Left lung (tissue), 10 donors: ENCODE data around the gene PSMD11. TPM values are rescaled to one million over a fixed set of nuclear protein-coding genes. Genes with fewer than 3 reads are reported as not detected.

Source experiments
- ATAC-seq: fragments of 200-7000 bp; cut with Tn5 transposase; one replicate; pipeline ENCODE4 v1.9.1; 2020; ENCODE audit warnings: moderate library complexity
- DNase-seq, 4 donors: peaks; one replicate each; pipeline ENCODE4 v3.0.0-alpha.2; 2013 to 2020
- H3K27ac ChIP-seq, 2 donors: fragments of 200-600 bp; sonication (generic) in 1 of 2; one replicate each; pipeline versions ENCODE4 v1.5.0 to v1.8.0; 2020 to 2021
- H3K27me3 ChIP-seq, 2 donors: fragments of 200-600 bp; sonication (generic) in 1 of 2; one replicate each; pipeline versions ENCODE4 v1.5.0 to v1.8.0; 2020 to 2021
- H3K36me3 ChIP-seq, 2 donors: fragments of 200-600 bp; sonication (generic) in 1 of 2; one replicate each; pipeline versions ENCODE4 v1.5.0 to v1.8.0; 2020 to 2021
- H3K4me1 ChIP-seq, 2 donors: fragments of 200-600 bp; one replicate each; pipeline ENCODE4 v1.8.0; 2021
- H3K4me3 ChIP-seq, 2 donors: fragments of 200-600 bp; sonication (generic) in 1 of 2; one replicate each; pipeline versions ENCODE4 v1.5.0 to v1.8.0; 2020 to 2021; ENCODE audit warnings: mild to moderate bottlenecking in 1 of 2
- H3K9me3 ChIP-seq, 2 donors: fragments of 200-600 bp; sonication (generic) in 1 of 2; one replicate each; pipeline versions ENCODE4 v1.5.0 to v1.8.0; 2020 to 2021
- CTCF ChIP-seq, 2 donors: fragments of 200-600 bp; sonication (generic) in 1 of 2; IDR thresholded peaks; one replicate each; pipeline versions ENCODE4 v1.5.0 to v1.8.0; 2021; ENCODE audit warnings: antibody characterized with exemption in 2 of 2
- intact Hi-C, 2 donors: fragments of 100-400 bp; cut with DNase I; formaldehyde crosslinking; loops; one replicate each; pipeline versions ENCODE4 v1.11.2 to v1.14.2; 2022
- polyA plus RNA-seq, 6 donors: library from polyadenylated mRNA; unstranded; fragments of 120-200 nt; gene quantifications; one replicate each; pipeline ENCODE4 v1.2.1, GENCODE V29; 2013; ENCODE audit not compliant: insufficient read length in 6 of 6
- total RNA-seq, 2 donors: library from RNA; stranded (reverse); fragmentation: NEBNext Ultra II Directional; extraction: Animal tissue kit (Norgen Biotek cat#: 25700); gene quantifications; one replicate each; pipeline ENCODE4 v1.2.1, GENCODE V29; 2021
- donor health status: DM: no; HTN: yes; CAD: no.
- donor health status: DM: no; HTN: no; CAD: no.

PSMD11 gene
- total and polyA plus RNA-seq, 8 donors, result 67.4 to 115 (median 82.8) TPM

GRCh38 chr17:32451879-32452278 is 7.6 kb downstream of the PSMD11 start:
- no peak for DNase-seq
- H3K27ac ChIP-seq, result no peak overlapping the region

GRCh38 chr17:32452281-32452680 is 8.0 kb downstream of the PSMD11 start:
- no peak overlapping the region for H3K4me3 ChIP-seq
- no peak for DNase-seq
- no peaks in the 10 kb centered on the region for H3K27me3 ChIP-seq
- no peak overlapping the region for H3K27ac ChIP-seq
- peaks cover 4 to 100% of the 10 kb centered on the region in 2 donors for H3K36me3 ChIP-seq
- no peak for TF ChIP-seq CTCF (IDR thresholded peaks at IDR 0.05)
- intact Hi-C loops, result no loop called here
- ATAC-seq, result no peak
- no peaks in the 10 kb centered on the region for H3K4me1 ChIP-seq
- no peaks in the 10 kb centered on the region for H3K9me3 ChIP-seq

More at GRCh38 chr17:32451879-32452278, 7.6 kb downstream of the PSMD11 start:
- no peaks in the 10 kb centered on the region for H3K27me3 ChIP-seq
- H3K9me3 ChIP-seq, result no peaks in the 10 kb centered on the region
- H3K4me1 ChIP-seq, result peaks cover 0 to 2% of the 10 kb centered on the region in 2 donors
- H3K36me3 ChIP-seq, result peaks cover 4 to 100% of the 10 kb centered on the region in 2 donors
- H3K4me3 ChIP-seq, result no peak overlapping the region
- no peak for ATAC-seq
- intact Hi-C loops, result no loop called here
- no peak for TF ChIP-seq CTCF (IDR thresholded peaks at IDR 0.05)

GRCh38 chr17:32453370-32453769 is 9.1 kb downstream of the PSMD11 start:
- H3K27me3 ChIP-seq, result no peaks in the 10 kb centered on the region
- no peaks in the 10 kb centered on the region for H3K4me1 ChIP-seq
- no peak for ATAC-seq
- intact Hi-C loops, result no loop called here
- no peaks in the 10 kb centered on the region for H3K9me3 ChIP-seq
- H3K27ac ChIP-seq, result no peak overlapping the region
- H3K4me3 ChIP-seq, result no peak overlapping the region
- TF ChIP-seq CTCF (IDR thresholded peaks at IDR 0.05), result no peak
- no peak for DNase-seq
- peaks cover 4 to 100% of the 10 kb centered on the region in 2 donors for H3K36me3 ChIP-seq

DNA sequence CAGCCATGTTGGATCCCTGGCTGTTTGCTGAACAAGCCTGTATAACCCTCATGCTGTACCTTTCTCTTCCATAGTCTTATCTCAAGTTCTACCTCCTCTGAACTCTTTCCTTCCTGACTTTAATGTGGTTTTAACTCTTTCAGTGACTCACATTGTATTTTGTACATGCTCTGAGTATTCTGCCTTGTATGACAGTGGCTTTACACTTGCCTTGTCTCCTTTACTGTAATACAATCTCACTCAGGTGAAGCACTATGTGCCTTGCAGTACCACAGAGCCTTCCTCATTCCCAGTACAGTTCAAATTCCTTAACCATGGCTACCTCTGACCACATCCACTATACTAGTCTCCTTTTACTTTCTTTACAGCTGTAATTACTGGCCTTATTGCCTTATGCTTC is 14.1 kb downstream of the PSMD11 start:
- Histone ChIP-seq H3K4me1 (peaks cover 0 to 8% of the 10 kb centered on the region in 2 donors), H3K36me3 (peaks cover 0 to 93% of the 10 kb centered on the region in 2 donors), H3K4me3 (no peak overlapping the region), H3K27me3 (no peaks in the 10 kb centered on the region), H3K9me3 (no peaks in the 10 kb centered on the region), H3K27ac (no peak overlapping the region)
- intact Hi-C loops, result no loop called here
- DNase-seq, result no peak
- ATAC-seq, result no peak
- TF ChIP-seq CTCF (IDR thresholded peaks at IDR 0.05), result no peak

- ATAC-seq (no peak), DNase-seq (no peak)
- intact Hi-C loops, result no loop called here
- Histone ChIP-seq H3K4me1 (peaks cover 0 to 8% of the 10 kb centered on the region in 2 donors), H3K27me3 (no peaks in the 10 kb centered on the region), H3K9me3 (no peaks in the 10 kb centered on the region), H3K4me3 (no peak overlapping the region), H3K36me3 (peaks cover 0 to 92% of the 10 kb centered on the region in 2 donors), H3K27ac (no peak overlapping the region)
- no peak for TF ChIP-seq CTCF (IDR thresholded peaks at IDR 0.05)
Measured at GRCh38 chr17:32460054-32460453, 15.7 kb downstream of the PSMD11 start.
